Mesothelial cell of epicardium (in vitro differentiated cells): ENCODE results near the gene C17orf75. TPM values are rescaled to one million over a fixed set of nuclear protein-coding genes. Genes with fewer than 3 reads are reported as not detected.

Source experiments
- DNase-seq, 2 experiments: peaks; one replicate each; pipeline ENCODE4 v3.0.0; 2021; ENCODE audit warnings: low spot score in 2 of 2; ENCODE audit not compliant: unreplicated experiment in 2 of 2
- H3K27ac Mint-ChIP-seq: 2 replicates; pipeline ENCODE4 v1.8.0; 2021; ENCODE audit warnings: mixed read lengths
- H3K27me3 Mint-ChIP-seq: 2 replicates; pipeline ENCODE4 v1.8.0; 2021; ENCODE audit warnings: low read depth, mixed read lengths
- H3K36me3 Mint-ChIP-seq: 2 replicates; pipeline ENCODE4 v1.8.0; 2021; ENCODE audit warnings: mixed read lengths
- H3K4me1 Mint-ChIP-seq: 2 replicates; pipeline ENCODE4 v1.8.0; 2021; ENCODE audit warnings: mixed read lengths
- H3K4me3 Mint-ChIP-seq: 2 replicates; pipeline ENCODE4 v1.8.0; 2021; ENCODE audit warnings: mild to moderate bottlenecking, moderate library complexity, mixed read lengths
- H3K9me3 Mint-ChIP-seq: 2 replicates; pipeline ENCODE4 v1.8.0; 2021; ENCODE audit warnings: mixed read lengths
- total RNA-seq: library from RNA; stranded (reverse); gene quantifications from 3 replicates; pipeline ENCODE4 v1.2.1, GENCODE V29; 2021
- TF ChIP-seq, protein P1 (sequence below): fragments of 200-600 bp; sonication (generic); IDR thresholded peaks from one replicate; pipeline ENCODE4 v1.5.0; 2021; ENCODE audit warnings: antibody characterized with exemption; ENCODE audit not compliant: unreplicated experiment

The C17orf75 gene
- total RNA-seq, 1 donor from 2014 or later, result 34.3 TPM

DNA sequence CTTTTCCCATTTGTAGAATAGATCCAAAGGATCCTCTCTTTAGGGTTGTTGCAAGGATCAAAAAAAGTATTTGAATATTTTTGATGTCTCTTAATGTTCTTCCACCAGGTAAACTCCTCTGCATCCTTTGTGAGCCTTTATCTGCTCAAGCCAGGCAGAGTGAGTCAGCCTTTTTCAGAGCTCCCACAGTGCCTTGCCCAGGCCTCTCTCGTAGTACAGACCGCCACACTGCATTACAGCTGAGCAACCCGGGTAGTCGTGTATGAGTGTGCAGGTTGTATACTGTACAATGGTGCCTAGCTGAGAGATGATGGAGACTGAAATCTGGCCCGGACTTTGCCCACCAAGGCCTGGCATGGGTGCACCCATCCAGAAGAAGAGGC is 55.5 kb downstream of the C17orf75 start:
- Mint-ChIP-seq H3K27me3 (peaks cover 40% of the 10 kb centered on the region), H3K4me3 (no peak overlapping the region), H3K9me3 (no peaks in the 10 kb centered on the region), H3K27ac (no peak overlapping the region), H3K4me1 (no peaks in the 10 kb centered on the region), H3K36me3 (no peaks in the 10 kb centered on the region)
- no peak for DNase-seq
- TF ChIP-seq, protein P1, sequence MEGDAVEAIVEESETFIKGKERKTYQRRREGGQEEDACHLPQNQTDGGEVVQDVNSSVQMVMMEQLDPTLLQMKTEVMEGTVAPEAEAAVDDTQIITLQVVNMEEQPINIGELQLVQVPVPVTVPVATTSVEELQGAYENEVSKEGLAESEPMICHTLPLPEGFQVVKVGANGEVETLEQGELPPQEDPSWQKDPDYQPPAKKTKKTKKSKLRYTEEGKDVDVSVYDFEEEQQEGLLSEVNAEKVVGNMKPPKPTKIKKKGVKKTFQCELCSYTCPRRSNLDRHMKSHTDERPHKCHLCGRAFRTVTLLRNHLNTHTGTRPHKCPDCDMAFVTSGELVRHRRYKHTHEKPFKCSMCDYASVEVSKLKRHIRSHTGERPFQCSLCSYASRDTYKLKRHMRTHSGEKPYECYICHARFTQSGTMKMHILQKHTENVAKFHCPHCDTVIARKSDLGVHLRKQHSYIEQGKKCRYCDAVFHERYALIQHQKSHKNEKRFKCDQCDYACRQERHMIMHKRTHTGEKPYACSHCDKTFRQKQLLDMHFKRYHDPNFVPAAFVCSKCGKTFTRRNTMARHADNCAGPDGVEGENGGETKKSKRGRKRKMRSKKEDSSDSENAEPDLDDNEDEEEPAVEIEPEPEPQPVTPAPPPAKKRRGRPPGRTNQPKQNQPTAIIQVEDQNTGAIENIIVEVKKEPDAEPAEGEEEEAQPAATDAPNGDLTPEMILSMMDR, result no peak

DNA sequence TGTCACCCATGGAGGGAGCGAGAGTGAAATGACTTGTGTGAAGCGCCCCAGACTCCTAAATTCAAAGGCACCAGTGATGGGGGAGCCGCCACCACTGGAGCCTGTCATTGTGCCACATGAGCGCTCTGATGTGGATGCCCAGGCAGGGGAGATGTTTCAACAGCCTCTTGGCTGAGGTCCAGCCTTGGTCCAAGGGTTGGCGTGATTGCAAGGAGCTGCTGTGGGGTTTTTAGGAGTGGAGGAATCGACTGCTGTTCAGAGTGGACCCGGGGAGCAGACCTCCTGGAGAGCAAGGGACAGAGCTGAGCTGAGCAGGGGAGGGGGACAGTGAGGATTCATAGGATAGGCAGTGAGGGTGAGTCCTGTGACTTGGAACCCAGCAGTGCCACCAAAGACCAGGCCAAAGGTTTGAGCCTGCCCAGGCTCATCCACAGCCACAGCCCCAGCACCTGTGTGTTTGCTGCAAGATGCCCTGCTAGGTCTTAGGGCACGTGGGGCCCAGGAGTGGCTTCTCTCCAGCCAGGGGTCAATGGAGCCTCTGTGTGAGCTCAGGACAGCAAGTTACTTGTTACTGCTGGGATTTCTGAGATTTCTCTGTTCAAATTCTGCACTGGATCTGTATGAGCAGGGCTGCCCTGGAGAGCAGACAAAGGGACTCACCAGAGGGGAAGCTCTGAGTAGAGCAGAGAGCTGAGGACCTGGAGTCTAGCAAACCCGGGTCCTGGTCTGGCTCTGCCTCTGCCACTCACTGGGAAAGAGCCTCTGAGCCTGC is 56.0 kb downstream of the C17orf75 start:
- Mint-ChIP-seq H3K4me3 (no peak overlapping the region), H3K27ac (no peak overlapping the region)

DNA sequence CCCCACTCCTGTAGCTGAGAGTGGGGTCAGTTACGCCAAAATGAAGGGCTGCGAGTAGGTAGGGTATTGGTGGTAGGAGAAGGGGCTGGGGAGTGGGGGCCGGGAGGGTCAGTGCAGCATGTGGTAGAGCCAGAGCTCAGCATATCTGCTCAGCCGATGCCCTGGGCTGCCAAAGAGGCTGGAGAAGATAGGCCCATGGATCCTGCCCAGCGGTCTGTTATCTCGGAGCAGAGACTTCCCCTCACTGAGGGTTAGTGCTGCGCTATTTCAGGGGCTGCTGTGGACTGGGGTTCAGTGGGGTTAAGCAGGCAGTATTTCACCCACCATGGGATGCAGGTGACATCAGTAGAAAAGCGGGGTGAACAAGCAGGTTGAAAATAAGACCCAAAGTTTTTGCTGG is 56.7 kb downstream of the C17orf75 start:
- no peaks in the 10 kb centered on the region for H3K36me3 Mint-ChIP-seq
- no peaks in the 10 kb centered on the region for H3K4me1 Mint-ChIP-seq
- no peak overlapping the region for H3K4me3 Mint-ChIP-seq
- H3K27me3 Mint-ChIP-seq, result peaks cover 46% of the 10 kb centered on the region
- no peaks in the 10 kb centered on the region for H3K9me3 Mint-ChIP-seq
- no peak for DNase-seq
- TF ChIP-seq, protein P1, result no peak
- H3K27ac Mint-ChIP-seq, result no peak overlapping the region

More for the DNA sequence above, 56.0 kb downstream of the C17orf75 start:
- Mint-ChIP-seq H3K4me1 (no peaks in the 10 kb centered on the region), H3K36me3 (no peaks in the 10 kb centered on the region), H3K27me3 (peaks cover 40% of the 10 kb centered on the region), H3K9me3 (no peaks in the 10 kb centered on the region)
- TF ChIP-seq, protein P1, result no peak
- no peak for DNase-seq

DNA sequence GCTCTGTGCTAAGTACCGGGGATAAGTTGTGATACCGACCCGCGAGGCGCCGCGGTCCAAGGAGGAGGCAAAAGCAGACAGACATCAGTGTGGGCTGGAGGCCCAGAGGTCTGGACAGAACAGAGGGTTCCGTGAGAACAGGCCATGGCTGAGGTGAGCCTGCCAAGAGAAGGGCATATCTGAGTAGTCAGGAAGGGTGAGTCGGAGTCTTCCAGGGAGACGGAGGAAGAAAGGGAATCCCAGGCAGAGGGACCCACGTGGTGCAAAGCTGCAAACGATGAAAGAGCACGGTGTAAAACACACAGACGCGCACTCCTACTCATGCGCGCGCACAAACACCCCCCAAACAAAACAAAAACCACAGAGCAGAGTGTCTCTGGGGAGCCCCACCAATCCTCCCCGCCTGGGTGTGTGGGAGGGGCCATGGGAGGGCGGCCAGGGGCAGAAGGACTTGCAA is 58.2 kb downstream of the C17orf75 start:
- H3K4me1 Mint-ChIP-seq, result no peaks in the 10 kb centered on the region
- peaks cover 51% of the 10 kb centered on the region for H3K27me3 Mint-ChIP-seq
- H3K9me3 Mint-ChIP-seq, result no peaks in the 10 kb centered on the region
- H3K36me3 Mint-ChIP-seq, result no peaks in the 10 kb centered on the region
- TF ChIP-seq, protein P1, result no peak
- H3K27ac Mint-ChIP-seq, result no peak overlapping the region
- no peak overlapping the region for H3K4me3 Mint-ChIP-seq
- DNase-seq, result no peak

DNA sequence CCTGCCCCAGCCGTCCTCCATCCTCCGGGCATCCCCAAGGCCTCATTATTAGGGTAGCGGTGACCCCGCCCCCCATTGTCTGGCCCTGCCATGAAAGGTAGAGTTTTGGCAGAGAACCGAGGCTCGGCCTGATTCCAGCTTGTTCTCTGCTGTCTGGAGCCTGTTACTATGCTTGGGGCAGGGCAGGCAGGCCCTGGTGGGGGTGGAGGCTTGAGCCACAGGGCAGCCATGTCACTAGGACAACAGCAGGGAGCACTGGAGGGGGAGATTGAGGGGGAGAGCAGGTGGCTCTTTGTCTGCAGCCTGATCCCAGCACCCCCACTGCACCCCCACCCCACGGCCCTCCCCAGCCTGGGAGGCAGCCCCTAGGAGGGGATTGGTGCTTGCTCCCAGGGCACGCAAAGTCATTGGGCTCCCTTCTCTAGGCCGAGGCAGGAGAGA is 60.9 kb downstream of the C17orf75 start:
- Mint-ChIP-seq H3K27me3 (peaks cover 56% of the 10 kb centered on the region), H3K36me3 (no peaks in the 10 kb centered on the region), H3K4me1 (no peaks in the 10 kb centered on the region), H3K4me3 (no peak overlapping the region), H3K9me3 (no peaks in the 10 kb centered on the region), H3K27ac (no peak overlapping the region)
- TF ChIP-seq, protein P1, result no peak
- DNase-seq, result no peak
